MM.1S (cell line): ENCODE results near the gene ANKRD29.
"Not testable (repeated sequence)": the region's sequence is repeated elsewhere in the genome, so short reads cannot be mapped to it uniquely, and the experiment has no call there.

Source experiments
- CTCF ChIP-seq: fragments of 300-600 bp; sonication (generic); IDR thresholded peaks from 2 replicates; pipeline ENCODE4 v1.5.1; 2016; ENCODE audit warnings: antibody characterized with exemption, low read length, mixed read lengths
- EZH2 ChIP-seq: fragments of 300-600 bp; sonication (generic); optimal IDR thresholded peaks from 2 replicates; pipeline ENCODE3; 2017; ENCODE audit warnings: low read depth, mild to moderate bottlenecking, antibody characterized with exemption, low read length, mixed read lengths
- EZH2phosphoT487 ChIP-seq: fragments of 300-600 bp; sonication (generic); IDR thresholded peaks from 2 replicates; pipeline ENCODE4 v1.6.1; 2018; ENCODE audit warnings: antibody characterized with exemption, low read length

GRCh38 chr18:23577521-23577920, 85.2 kb downstream of the ANKRD29 start:
- not testable (repeated sequence) for TF ChIP-seq EZH2, CTCF, EZH2phosphoT487
